Activated CD4-positive, alpha-beta memory T cell treated with anti-CD3 and anti-CD28 coated beads, Interleukin-2, amount 10 ng/mL, durations not matched to agents 7 days and 5 days (primary cell): ENCODE results near the gene PPP1R27. TPM values are rescaled to one million over a fixed set of nuclear protein-coding genes. Genes with fewer than 3 reads are reported as not detected.

Experiments
- CTCF ChIA-PET: fragments of 350-600 bp; sonication (Branson Sonifier 250); formaldehyde crosslinking; loops from one replicate; lab custom pipeline; 2021; ENCODE audit warnings: antibody characterized with exemption, inconsistent platforms; lab: Charles Lee
- POLR2A ChIA-PET: fragments of 350-600 bp; sonication (Branson Sonifier 250); formaldehyde crosslinking; loops from one replicate; lab custom pipeline; 2021; ENCODE audit warnings: antibody characterized with exemption; lab: Charles Lee
- DNase-seq: peaks from one replicate; pipeline ENCODE4 v3.0.0-alpha.2; 2020
- H3K27ac Mint-ChIP-seq: one replicate; pipeline ENCODE4 v1.8.0; 2021; ENCODE audit warnings: mild to moderate bottlenecking, mixed read lengths
- H3K27me3 Mint-ChIP-seq: one replicate; pipeline ENCODE4 v1.8.0; 2021; ENCODE audit warnings: mixed read lengths
- H3K36me3 Mint-ChIP-seq: one replicate; pipeline ENCODE4 v1.8.0; 2021; ENCODE audit warnings: low read depth, mixed read lengths
- H3K4me1 Mint-ChIP-seq: one replicate; pipeline ENCODE4 v1.8.0; 2021; ENCODE audit warnings: mixed read lengths
- H3K4me3 Mint-ChIP-seq: one replicate; pipeline ENCODE4 v1.8.0; 2021; ENCODE audit warnings: mild to moderate bottlenecking, mixed read lengths
- H3K9me3 Mint-ChIP-seq: one replicate; pipeline ENCODE4 v1.8.0; 2021; ENCODE audit warnings: mixed read lengths
- total RNA-seq, 2 experiments: library from RNA; stranded (reverse); gene quantifications; one replicate each; pipeline ENCODE4 v1.2.3, GENCODE V29; 2021

The PPP1R27 gene
- total RNA-seq, 2 experiments from 2014 or later, result not detected

DNA sequence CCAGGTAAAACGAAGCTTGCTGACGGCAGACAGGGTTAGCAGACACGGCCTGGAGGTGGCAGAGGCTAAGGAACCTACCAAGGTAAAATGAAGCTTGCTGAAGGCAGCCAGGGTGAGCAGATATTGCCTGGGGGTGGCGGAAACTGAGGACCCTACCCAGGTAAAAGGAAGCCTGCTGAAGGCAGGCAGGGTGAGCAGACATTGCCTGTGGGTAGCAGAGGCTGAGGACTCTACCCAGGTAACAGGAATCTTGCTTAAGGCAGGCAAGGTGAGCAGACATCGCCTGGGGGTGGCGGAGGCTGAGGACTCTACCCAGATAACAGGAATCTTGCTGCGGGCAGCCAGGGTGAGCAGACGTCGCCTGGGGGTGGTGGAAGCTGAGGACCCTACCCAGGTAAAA, 33.5 kb downstream of the PPP1R27 start:
- DNase-seq, result no peak
- H3K9me3 Mint-ChIP-seq, result no peaks in the 10 kb centered on the region
- no peaks in the 10 kb centered on the region for H3K4me1 Mint-ChIP-seq
- POLR2A ChIA-PET, result no interaction called here
- no peak overlapping the region for H3K4me3 Mint-ChIP-seq
- H3K36me3 Mint-ChIP-seq, result no peaks in the 10 kb centered on the region
- CTCF ChIA-PET, result no interaction called here
- H3K27me3 Mint-ChIP-seq, result peaks cover 31% of the 10 kb centered on the region
- no peak overlapping the region for H3K27ac Mint-ChIP-seq

DNA sequence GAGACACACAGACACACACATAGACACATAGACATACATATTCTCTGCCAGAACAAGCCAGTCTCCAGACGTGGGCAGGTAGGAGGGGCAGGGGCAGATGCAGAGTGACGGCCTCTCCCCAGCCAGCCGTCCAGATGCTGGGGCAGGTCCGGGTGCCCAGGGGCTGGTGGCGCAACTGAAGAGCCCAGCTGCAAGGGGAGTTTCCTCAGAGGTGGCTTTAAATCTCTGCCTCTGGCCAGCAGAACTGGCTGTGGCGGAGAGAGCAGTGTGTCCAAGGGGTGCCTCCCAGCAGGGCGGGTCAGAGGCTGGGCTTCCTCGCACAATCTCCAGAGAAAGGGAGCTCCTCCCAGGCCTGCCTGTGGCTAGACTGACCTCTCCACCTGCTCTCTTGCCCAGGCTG, 40.3 kb downstream of the PPP1R27 start:
- ChIA-PET CTCF (interaction anchor here (0.8 kb wide), 1 partner anchor 59 kb away, joined by 3 read pairs; no protein-coding TSS in a partner anchor), POLR2A (no interaction called here)
- Mint-ChIP-seq H3K9me3 (no peaks in the 10 kb centered on the region), H3K4me1 (no peaks in the 10 kb centered on the region), H3K27me3 (peaks cover 1% of the 10 kb centered on the region), H3K4me3 (no peak overlapping the region), H3K27ac (no peak overlapping the region), H3K36me3 (no peaks in the 10 kb centered on the region)
- no peak for DNase-seq

DNA sequence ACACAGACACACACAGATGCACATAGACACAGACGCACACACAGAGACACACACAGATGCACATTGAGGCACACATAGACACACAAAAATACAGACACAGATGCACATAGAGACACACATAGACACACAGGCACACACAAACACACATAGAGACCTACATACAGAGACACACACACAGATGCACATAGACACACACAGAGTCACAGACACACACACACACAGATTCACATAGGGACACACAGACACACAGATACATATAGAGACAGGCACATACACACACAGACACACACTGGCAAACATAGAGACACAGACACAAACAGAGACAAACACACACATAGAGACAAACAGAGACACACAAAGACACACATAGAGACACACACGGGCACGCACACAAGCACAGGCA, 40.8 kb downstream of the PPP1R27 start:
- POLR2A ChIA-PET, result no interaction called here
- H3K9me3 Mint-ChIP-seq, result no peaks in the 10 kb centered on the region
- CTCF ChIA-PET, result no interaction called here
- no peak for DNase-seq
- no peaks in the 10 kb centered on the region for H3K4me1 Mint-ChIP-seq
- H3K27me3 Mint-ChIP-seq, result peaks cover under 1% of the 10 kb centered on the region
- H3K36me3 Mint-ChIP-seq, result no peaks in the 10 kb centered on the region
- no peak overlapping the region for H3K27ac Mint-ChIP-seq
- H3K4me3 Mint-ChIP-seq, result no peak overlapping the region

DNA sequence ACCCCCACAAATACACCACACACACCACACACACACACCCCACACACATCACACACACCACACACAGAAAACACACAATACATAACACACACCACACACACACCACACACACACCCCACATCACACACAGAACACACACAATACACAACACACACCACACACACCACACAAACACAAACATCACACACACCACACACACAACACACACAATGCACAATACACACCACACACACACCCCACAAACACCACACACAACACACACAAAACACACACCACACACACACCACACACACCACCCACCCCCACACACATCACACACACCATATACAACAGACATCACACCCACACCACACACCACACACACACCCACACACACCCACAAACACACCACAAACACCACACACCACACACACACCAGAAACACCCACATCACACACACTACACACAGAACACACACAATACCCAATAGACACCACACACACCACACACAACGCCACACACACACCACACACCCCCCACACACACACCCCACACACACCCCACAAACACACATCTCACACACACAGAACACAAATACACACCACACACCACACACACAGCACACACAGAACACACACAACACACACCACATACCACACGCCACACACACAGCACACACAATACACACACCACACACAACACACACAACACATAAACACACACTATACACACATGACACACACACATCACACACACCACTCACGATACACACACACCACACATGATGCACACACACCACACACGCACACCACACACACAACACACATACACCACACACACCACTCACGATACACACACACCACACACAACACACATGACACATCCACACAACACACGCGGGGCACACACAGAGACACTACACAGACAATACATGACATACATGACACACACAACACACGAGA, 41.9 kb downstream of the PPP1R27 start:
- no peak for DNase-seq
- Mint-ChIP-seq H3K36me3 (no peaks in the 10 kb centered on the region), H3K27me3 (no peaks in the 10 kb centered on the region), H3K9me3 (no peaks in the 10 kb centered on the region), H3K4me3 (no peak overlapping the region), H3K4me1 (no peaks in the 10 kb centered on the region), H3K27ac (no peak overlapping the region)
- ChIA-PET POLR2A (no interaction called here), CTCF (no interaction called here)

Other genes with a start within 250 kb of the PPP1R27 start
- 10 to 100 TPM; 84.6 to 89.0 TPM for gene NPLOC4, start 197.9 kb downstream of the PPP1R27 start, total RNA-seq
- gene TSPAN10, start 197.9 kb downstream of the PPP1R27 start, total RNA-seq, result under 1 TPM; 0.38 to 0.43 TPM
- gene PDE6G, start 178.5 kb downstream of the PPP1R27 start, total RNA-seq, result 10 to 100 TPM; 10.0 to 10.9 TPM
- 10 to 100 TPM; 59.3 TPM for gene OXLD1, start 168.4 kb downstream of the PPP1R27 start, total RNA-seq
- gene CCDC137, start 168.3 kb downstream of the PPP1R27 start, total RNA-seq, result 10 to 100 TPM; 28.8 to 33.3 TPM
- gene ARL16, start 151.3 kb downstream of the PPP1R27 start, total RNA-seq, result 10 to 100 TPM; 17.5 to 17.8 TPM
- gene HGS, start 151.0 kb downstream of the PPP1R27 start, total RNA-seq, result 100 to 1,000 TPM; 122 to 130 TPM
- gene MRPL12, start 131.7 kb downstream of the PPP1R27 start, total RNA-seq, result 10 to 100 TPM; 57.2 to 59.6 TPM
- gene SLC25A10, start 122.8 kb downstream of the PPP1R27 start, total RNA-seq, result 10 to 100 TPM; 18.5 to 22.1 TPM
- not detected for gene GCGR, start 30.9 kb downstream of the PPP1R27 start, total RNA-seq
- 10 to 100 TPM; 37.1 to 38.2 TPM for gene MCRIP1, start 1.8 kb downstream of the PPP1R27 start, total RNA-seq
- 100 to 1,000 TPM; 483 to 496 TPM for gene P4HB, start 25.5 kb upstream of the PPP1R27 start, total RNA-seq
- 100 to 1,000 TPM; 636 to 661 TPM for gene ARHGDIA, start 36.3 kb upstream of the PPP1R27 start, total RNA-seq
- 100 to 1,000 TPM; 159 to 160 TPM for gene ALYREF, start 56.5 kb upstream of the PPP1R27 start, total RNA-seq
- gene ANAPC11, start 56.7 kb upstream of the PPP1R27 start, total RNA-seq, result 10 to 100 TPM; 95.9 to 98.4 TPM
- gene NPB, start 67.2 kb upstream of the PPP1R27 start, total RNA-seq, result under 1 TPM in 1 of 2 experiments, not detected in 1; 0.38 TPM
- 10 to 100 TPM; 41.6 to 44.4 TPM for gene PCYT2, start 76.3 kb upstream of the PPP1R27 start, total RNA-seq
- gene SIRT7, start 83.1 kb upstream of the PPP1R27 start, total RNA-seq, result 10 to 100 TPM; 55.8 to 58.4 TPM
- 10 to 100 TPM; 35.2 to 36.5 TPM for gene MAFG, start 92.7 kb upstream of the PPP1R27 start, total RNA-seq
- 10 to 100 TPM; 25.8 to 34.7 TPM for gene PYCR1, start 102.2 kb upstream of the PPP1R27 start, total RNA-seq
- not detected for gene MYADML2, start 112.2 kb upstream of the PPP1R27 start, total RNA-seq
- gene NOTUM, start 126.1 kb upstream of the PPP1R27 start, total RNA-seq, result under 1 TPM in 1 of 2 experiments, not detected in 1; 0.15 TPM
- 10 to 100 TPM; 25.3 to 29.9 TPM for gene ASPSCR1, start 142.6 kb upstream of the PPP1R27 start, total RNA-seq
- 10 to 100 TPM; 52.7 to 54.7 TPM for gene CENPX, start 187.8 kb upstream of the PPP1R27 start, total RNA-seq
- 10 to 100 TPM; 34.8 to 35.5 TPM for gene LRRC45, start 188.3 kb upstream of the PPP1R27 start, total RNA-seq
- gene RAC3, start 196.6 kb upstream of the PPP1R27 start, total RNA-seq, result 1 to 10 TPM; 7.9 to 8.1 TPM
- gene DCXR, start 202.6 kb upstream of the PPP1R27 start, total RNA-seq, result 10 to 100 TPM; 93.9 to 95.2 TPM
- 10 to 100 TPM; 26.3 to 28.4 TPM for gene RFNG, start 216.8 kb upstream of the PPP1R27 start, total RNA-seq
- 10 to 100 TPM; 69.0 to 75.6 TPM for gene GPS1, start 216.8 kb upstream of the PPP1R27 start, total RNA-seq
- 10 to 100 TPM; 98.8 to 99.3 TPM for gene DUS1L, start 230.8 kb upstream of the PPP1R27 start, total RNA-seq